Mesenchymal stem cell (in vitro differentiated cells and primary cell): ENCODE results near the gene LYPD8. TPM values are rescaled to one million over a fixed set of nuclear protein-coding genes. Genes with fewer than 3 reads are reported as not detected.
"Not testable (repeated sequence)": the region's sequence is repeated elsewhere in the genome, so short reads cannot be mapped to it uniquely, and the experiment has no call there.

Experiments
- DNase-seq: peaks from one replicate; pipeline ENCODE4 v3.0.0-alpha.2; 2013
- H2AFZ ChIP-seq: one replicate; pipeline ENCODE4 v1.6.1; 2013; ENCODE audit warnings: low read depth, mild to moderate bottlenecking, control low read depth, inconsistent platforms, low read length, moderate library complexity
- H2AK5ac ChIP-seq: 2 replicates; pipeline ENCODE4 v1.6.1; 2013; ENCODE audit warnings: low read length, moderate library complexity, mild to moderate bottlenecking, inconsistent platforms; ENCODE audit not compliant: severe bottlenecking
- H2BK120ac ChIP-seq: one replicate; pipeline ENCODE4 v1.6.1; 2013; ENCODE audit warnings: low read depth, mild to moderate bottlenecking, inconsistent platforms, low read length, moderate library complexity
- H2BK12ac ChIP-seq, 2 experiments: one replicate each; pipeline ENCODE4 v1.6.1; 2013; ENCODE audit warnings: inconsistent platforms in 2 of 2, low read length in 2 of 2, mild to moderate bottlenecking in 2 of 2, moderate library complexity in 2 of 2, control low read depth in 1 of 2
- H2BK15ac ChIP-seq: one replicate; pipeline ENCODE4 v1.6.1; 2013; ENCODE audit warnings: mild to moderate bottlenecking, low read depth, inconsistent platforms; ENCODE audit not compliant: poor library complexity, severe bottlenecking
- H2BK5ac ChIP-seq: 2 replicates; pipeline ENCODE4 v1.6.1; 2013; ENCODE audit warnings: low read depth, mild to moderate bottlenecking, low read length, control low read depth, inconsistent platforms; ENCODE audit not compliant: poor library complexity, severe bottlenecking
- H3K14ac ChIP-seq, 2 experiments: one replicate each; pipeline ENCODE4 v1.6.1; 2013; ENCODE audit warnings: inconsistent platforms in 2 of 2, low read length in 2 of 2, control low read depth in 1 of 2, mild to moderate bottlenecking in 1 of 2, moderate library complexity in 1 of 2
- H3K18ac ChIP-seq, 2 experiments: one replicate each; pipeline ENCODE4 v1.6.1; 2013; ENCODE audit warnings: inconsistent platforms in 2 of 2, low read length in 2 of 2, control low read depth in 1 of 2, low read depth in 1 of 2, mild to moderate bottlenecking in 1 of 2
- H3K23ac ChIP-seq, 2 experiments: one replicate each; pipeline ENCODE4 v1.6.1; 2013; ENCODE audit warnings: inconsistent platforms in 2 of 2, low read length in 2 of 2, mild to moderate bottlenecking in 2 of 2, moderate library complexity in 2 of 2, control low read depth in 1 of 2
- H3K27ac ChIP-seq: 2 replicates; pipeline ENCODE4 v1.5.1; 2013; ENCODE audit warnings: mild to moderate bottlenecking, moderate library complexity, low read length, control low read depth, inconsistent platforms; ENCODE audit not compliant: poor library complexity, severe bottlenecking
- H3K27me3 ChIP-seq, 2 experiments: 2 replicates each; pipeline versions ENCODE4 v1.6.1 to v1.7.0; 2013; ENCODE audit warnings: low read length in 2 of 2, mild to moderate bottlenecking in 2 of 2, moderate library complexity in 2 of 2, control low read depth in 1 of 2, inconsistent platforms in 1 of 2; ENCODE audit not compliant: control insufficient read depth in 1 of 2, insufficient read depth in 1 of 2
- H3K36me3 ChIP-seq, 2 experiments: 2 replicates each; pipeline versions ENCODE4 v1.6.1 to v1.7.0; 2013; ENCODE audit warnings: low read length in 2 of 2, control low read depth in 1 of 2, inconsistent platforms in 1 of 2, low read depth in 1 of 2, mild to moderate bottlenecking in 1 of 2; ENCODE audit not compliant: insufficient read depth in 2 of 2, control insufficient read depth in 1 of 2
- H3K4ac ChIP-seq, 2 experiments: one replicate each; pipeline ENCODE4 v1.6.1; 2013; ENCODE audit warnings: inconsistent platforms in 2 of 2, low read length in 2 of 2, mild to moderate bottlenecking in 2 of 2, moderate library complexity in 2 of 2, control low read depth in 1 of 2, low read depth in 1 of 2
- H3K4me1 ChIP-seq: 2 replicates; pipeline ENCODE4 v1.6.1; 2013; ENCODE audit warnings: low read depth, low read length, control low read depth; ENCODE audit not compliant: control insufficient read depth, insufficient read depth
- H3K4me2 ChIP-seq: 2 replicates; pipeline ENCODE4 v1.6.1; 2013; ENCODE audit warnings: low read length, mild to moderate bottlenecking, inconsistent platforms; ENCODE audit not compliant: poor library complexity, severe bottlenecking
- H3K4me3 ChIP-seq, 2 experiments: 2 replicates each; pipeline versions ENCODE4 v1.5.1 to v1.7.0; 2013; ENCODE audit warnings: low read length in 2 of 2, mild to moderate bottlenecking in 2 of 2, control low read depth in 1 of 2, low read depth in 1 of 2; ENCODE audit not compliant: insufficient read depth in 1 of 2
- H3K79me1 ChIP-seq: replicated peaks from 2 replicates; pipeline ENCODE4 v1.6.1; 2013; ENCODE audit warnings: mild to moderate bottlenecking, control low read depth, low read length, inconsistent platforms; ENCODE audit not compliant: poor library complexity, severe bottlenecking
- H3K9ac ChIP-seq: 2 replicates; pipeline ENCODE4 v1.7.0; 2013; ENCODE audit warnings: mild to moderate bottlenecking, low read length, moderate library complexity
- H3K9me3 ChIP-seq: 2 replicates; pipeline ENCODE4 v1.7.0; 2013; ENCODE audit warnings: mild to moderate bottlenecking, low read length; ENCODE audit not compliant: control insufficient read depth
- H4K8ac ChIP-seq: one replicate; pipeline ENCODE4 v1.6.1; 2013; ENCODE audit warnings: inconsistent platforms, mild to moderate bottlenecking, low read length, moderate library complexity
- H4K91ac ChIP-seq: one replicate; pipeline ENCODE4 v1.6.1; 2013; ENCODE audit warnings: mild to moderate bottlenecking, low read length, inconsistent platforms
- WGBS: methylation state at CpG from one replicate; pipeline ENCODE4 v1.1.7; 2013; ENCODE audit warnings: mixed read lengths; 5-methylcytosine and 5-hydroxymethylcytosine counted together
- polyA plus RNA-seq, 2 experiments: library from polyadenylated mRNA; stranded (reverse); fragments of 200-250 nt; gene quantifications; one replicate each; pipeline ENCODE4 v1.2.3, GENCODE V29; 2013

The LYPD8 gene, protein sequence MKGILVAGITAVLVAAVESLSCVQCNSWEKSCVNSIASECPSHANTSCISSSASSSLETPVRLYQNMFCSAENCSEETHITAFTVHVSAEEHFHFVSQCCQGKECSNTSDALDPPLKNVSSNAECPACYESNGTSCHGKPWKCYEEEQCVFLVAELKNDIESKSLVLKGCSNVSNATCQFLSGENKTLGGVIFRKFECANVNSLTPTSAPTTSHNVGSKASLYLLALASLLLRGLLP
- polyA plus RNA-seq (2013, experiment 1 of 2): not detected
- polyA plus RNA-seq (2013, experiment 2 of 2): not detected

DNA sequence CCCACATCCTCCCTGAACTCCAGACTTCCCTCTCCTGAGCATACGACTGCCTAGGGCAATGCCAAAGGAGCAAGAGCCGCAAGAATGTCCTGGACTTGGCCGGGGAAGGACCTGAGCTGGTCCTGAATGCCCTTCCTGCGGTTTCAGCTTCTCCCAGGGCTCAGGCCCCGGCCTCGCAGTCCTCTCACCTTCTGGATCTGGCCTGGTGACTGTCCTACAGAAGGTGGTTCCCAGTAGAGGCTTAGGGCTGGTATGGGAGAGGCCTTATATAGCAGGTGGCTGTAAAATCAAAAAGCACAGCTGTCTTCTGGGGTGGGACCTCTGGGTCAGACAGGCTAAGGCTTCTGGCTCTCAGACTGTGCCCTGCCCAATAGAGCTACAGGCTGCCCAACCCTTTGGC, at the start of gene LYPD8:
Gene LYPD8 (minus strand): TSS at position 243 of the 400 bp plus-strand sequence. CDS start 4,678 bp downstream, outside the sequence.
- no peak within 1 kb of the TSS for H3K27ac ChIP-seq
- 62% methylated on average over 6 of the region's 6 CpGs for WGBS
- no peak for DNase-seq

DNA sequence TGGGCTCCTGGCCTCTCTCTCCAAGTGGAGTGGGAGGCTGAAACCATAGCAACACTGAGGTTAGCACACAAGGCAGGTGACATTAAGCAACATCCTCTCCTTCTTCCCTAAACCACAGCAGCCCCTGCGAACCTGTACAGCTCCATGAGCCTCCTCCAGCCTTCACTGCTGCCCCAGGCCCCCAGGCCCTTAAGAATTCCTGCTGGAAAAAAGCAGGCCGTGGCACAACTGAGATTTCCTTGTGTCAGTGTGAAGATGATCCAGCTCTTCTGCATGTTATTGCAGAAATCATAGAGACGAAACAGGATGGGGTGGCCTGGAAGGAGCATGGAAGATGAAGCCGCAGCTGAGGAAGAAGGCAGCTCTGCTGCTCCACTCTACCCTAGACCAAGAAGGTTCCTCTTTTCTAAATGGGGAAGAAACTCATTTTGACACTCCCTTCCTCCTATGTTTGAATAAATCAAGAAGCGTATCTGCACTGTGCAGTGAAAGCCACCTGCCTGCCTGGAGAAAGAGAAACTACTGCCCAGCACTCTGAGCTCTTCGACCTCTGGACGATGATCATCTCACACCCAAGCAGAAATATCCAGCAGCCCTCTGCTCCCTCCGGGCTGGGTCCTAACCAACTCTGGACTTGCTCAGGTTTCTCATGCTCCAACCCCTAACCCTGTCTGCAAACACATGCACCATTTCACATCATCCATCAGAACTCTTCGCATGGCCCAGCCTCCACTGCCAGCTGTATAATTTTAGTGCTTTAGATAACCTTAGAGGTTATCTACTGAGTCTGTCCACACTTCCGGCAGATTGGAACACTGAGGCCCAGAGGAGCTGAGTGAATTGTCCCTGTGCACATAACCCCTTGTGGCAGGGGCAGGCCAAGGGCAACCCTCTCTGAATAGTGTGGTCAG, 49.5 kb upstream of the LYPD8 start:
- Histone ChIP-seq H3K36me3 (peaks cover 0 to 3% of the 10 kb centered on the region in 2 experiments), H3K4me1 (peaks cover 3% of the 10 kb centered on the region), H3K9me3 (no peaks in the 10 kb centered on the region), H3K9ac (no peak overlapping the region), H2AK5ac (no peak overlapping the region), H2BK15ac (no peak overlapping the region), H3K27ac (no peak overlapping the region), H4K91ac (no peak overlapping the region), H2BK12ac (no peak overlapping the region), H3K4me2 (no peak overlapping the region), H4K8ac (no peak overlapping the region), H2BK120ac (no peak overlapping the region), H2BK5ac (no peak overlapping the region), H2AFZ (no peak overlapping the region), H3K27me3 (no peaks in the 10 kb centered on the region), H3K18ac (no peak overlapping the region), H3K79me1 (no peaks in the 10 kb centered on the region), H3K4me3 (no peak overlapping the region), H3K23ac (no peak overlapping the region), H3K4ac (no peak overlapping the region), H3K14ac (no peak overlapping the region)
- DNase-seq: no peak
- WGBS: 77% methylated on average over 9 of the region's 10 CpGs

More for the DNA sequence above, at the start of gene LYPD8:
- Histone ChIP-seq H3K9ac (no peak within 1 kb of the TSS), H3K23ac (no peak within 1 kb of the TSS), H3K4ac (no peak within 1 kb of the TSS), H3K36me3 (no peaks in the 10 kb centered on the region), H3K4me2 (no peak within 1 kb of the TSS), H2BK12ac (no peak within 1 kb of the TSS), H2BK5ac (no peak within 1 kb of the TSS), H3K79me1 (no peaks in the 10 kb centered on the region), H3K9me3 (no peaks in the 10 kb centered on the region), H4K8ac (no peak within 1 kb of the TSS), H3K18ac (no peak within 1 kb of the TSS), H2AFZ (no peak within 1 kb of the TSS), H3K4me3 (no peak within 1 kb of the TSS), H3K4me1 (peaks cover 2% of the 10 kb centered on the region), H3K27me3 (no peaks in the 10 kb centered on the region), H2AK5ac (no peak within 1 kb of the TSS), H2BK120ac (no peak within 1 kb of the TSS), H2BK15ac (no peak within 1 kb of the TSS), H4K91ac (no peak within 1 kb of the TSS), H3K14ac (no peak within 1 kb of the TSS)

DNA sequence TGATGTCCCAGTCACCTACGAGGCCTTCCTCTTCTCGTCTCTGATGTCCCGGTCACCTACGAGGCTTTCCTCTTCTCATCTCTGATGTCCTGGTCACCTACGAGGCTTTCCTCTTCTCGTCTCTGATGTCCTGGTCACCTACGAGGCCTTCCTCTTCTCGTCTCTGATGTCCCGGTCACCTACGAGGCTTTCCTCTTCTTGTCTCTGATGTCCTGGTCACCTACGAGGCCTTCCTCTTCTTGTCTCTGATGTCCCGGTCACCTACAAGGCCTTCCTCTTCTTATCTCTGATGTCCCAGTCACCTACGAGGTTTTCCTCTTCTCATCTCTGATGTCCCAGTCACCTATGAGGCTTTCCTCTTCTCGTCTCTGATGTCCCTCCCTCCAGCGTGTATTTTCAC, 47.9 kb upstream of the LYPD8 start:
- H2AFZ ChIP-seq, H4K8ac ChIP-seq, H3K27ac ChIP-seq, H3K4me2 ChIP-seq, H3K9ac ChIP-seq, H3K4me3 ChIP-seq, H2BK12ac ChIP-seq, DNase-seq, H3K4me1 ChIP-seq, H2BK120ac ChIP-seq, H3K14ac ChIP-seq, H3K36me3 ChIP-seq, H3K9me3 ChIP-seq, H3K79me1 ChIP-seq, H3K23ac ChIP-seq, H2BK15ac ChIP-seq, H3K18ac ChIP-seq, H2BK5ac ChIP-seq, H2AK5ac ChIP-seq, H4K91ac ChIP-seq, H3K27me3 ChIP-seq, H3K4ac ChIP-seq: not testable (repeated sequence)
- 88% methylated on average over 15 of the region's 15 CpGs for WGBS

DNA sequence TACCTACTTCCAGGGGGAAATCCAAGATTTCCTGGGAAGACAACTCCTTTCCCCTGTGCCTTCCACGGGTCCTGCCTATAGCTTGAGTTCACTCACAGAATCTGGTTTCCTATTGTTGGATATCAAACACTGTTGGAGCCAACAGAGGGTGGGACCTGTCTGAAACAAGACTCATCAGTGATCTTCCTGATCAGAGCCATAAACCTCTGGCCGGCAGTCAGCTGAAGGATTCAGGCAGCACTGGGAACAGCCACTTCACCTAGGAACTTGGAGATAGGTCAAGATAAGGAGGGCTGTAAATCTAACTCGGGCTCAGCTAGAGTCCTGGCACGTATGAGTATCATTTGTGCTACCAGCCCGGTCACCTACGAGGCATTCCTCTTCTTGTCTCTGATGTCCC, 46.9 kb upstream of the LYPD8 start:
- Histone ChIP-seq H3K9me3 (no peaks in the 10 kb centered on the region), H3K23ac (no peak overlapping the region), H3K4me1 (peaks cover 3% of the 10 kb centered on the region), H3K4me2 (no peak overlapping the region), H2AFZ (no peak overlapping the region), H4K91ac (no peak overlapping the region), H3K18ac (no peak overlapping the region), H2BK5ac (no peak overlapping the region), H3K14ac (no peak overlapping the region), H3K4ac (no peak overlapping the region), H3K9ac (no peak overlapping the region), H3K27me3 (no peaks in the 10 kb centered on the region), H2AK5ac (no peak overlapping the region), H2BK12ac (no peak overlapping the region), H2BK120ac (no peak overlapping the region), H3K4me3 (no peak overlapping the region), H4K8ac (no peak overlapping the region), H3K36me3 (no peaks in the 10 kb centered on the region), H2BK15ac (no peak overlapping the region), H3K27ac (no peak overlapping the region), H3K79me1 (no peaks in the 10 kb centered on the region)
- no peak for DNase-seq
- 69% methylated on average over 6 of the region's 6 CpGs for WGBS
